Erythroblast (primary cell): ENCODE data around the gene ADAMTS19.

Experiments used
- GATA1 ChIP-seq: IDR thresholded peaks from 2 replicates; pipeline ENCODE4 v1.6.1; 2011; ENCODE audit warnings: low read depth, mild to moderate bottlenecking, control low read depth, low read length, moderate library complexity
- POLR2A ChIP-seq: IDR thresholded peaks from 2 replicates; pipeline ENCODE4 v1.6.1; 2011; ENCODE audit warnings: mild to moderate bottlenecking, low read length

DNA sequence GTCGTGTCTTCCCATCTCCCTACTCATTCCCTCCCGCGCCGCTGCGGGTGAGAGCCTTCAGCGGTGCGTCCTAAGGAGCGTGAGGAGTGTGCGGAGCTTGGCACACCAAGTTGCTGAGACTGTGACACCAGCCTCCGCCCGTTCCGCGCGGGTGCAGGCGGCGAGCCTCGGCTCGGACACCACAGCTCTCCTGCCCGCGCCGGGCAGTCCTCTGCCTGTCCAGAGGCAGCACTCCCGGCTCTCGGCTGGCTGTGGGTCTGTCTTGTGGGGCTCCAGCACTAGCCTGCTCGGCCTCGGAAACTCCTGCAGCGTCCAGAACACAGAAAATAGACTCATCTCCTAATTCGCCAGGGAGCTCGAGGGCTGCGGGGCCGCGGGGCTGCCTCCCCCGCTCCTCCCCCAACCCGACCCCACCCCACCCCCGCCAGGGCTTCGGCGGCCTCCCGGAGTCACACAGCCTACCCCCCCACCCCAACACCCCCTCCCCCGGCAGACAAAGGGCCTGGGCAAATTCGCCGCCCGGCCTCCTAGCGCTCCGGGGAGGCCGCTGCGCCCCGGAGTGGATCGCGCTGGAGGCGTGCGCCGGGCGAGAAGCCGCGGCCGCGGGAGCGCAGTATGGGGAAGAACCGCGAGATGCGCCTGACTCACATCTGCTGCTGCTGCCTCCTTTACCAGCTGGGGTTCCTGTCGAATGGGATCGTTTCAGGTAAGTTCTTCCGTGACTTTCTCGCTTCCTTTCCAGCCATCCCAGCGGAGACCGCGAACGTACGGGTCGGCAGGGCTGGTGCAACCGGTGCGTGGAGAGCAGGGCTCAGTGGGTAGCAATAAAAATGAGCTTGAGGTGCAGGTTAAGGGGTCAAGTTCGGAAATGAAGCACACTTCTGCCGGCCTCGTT, at the start of gene ADAMTS19:
- no peak for TF ChIP-seq POLR2A
- no peak for TF ChIP-seq GATA1
